OCI-LY1 (cell line): Measurements from ENCODE around the gene IL24.

Experiments
- EZH2 ChIP-seq: fragments of 200-600 bp; sonication (generic), shearing (Covaris generic); IDR thresholded peaks from 2 replicates; pipeline ENCODE4 v1.8.0; 2017; ENCODE audit warnings: borderline replicate concordance, mixed run types, mild to moderate bottlenecking, antibody characterized with exemption, low read length, moderate library complexity, mixed read lengths
- TF ChIP-seq, protein P1 (sequence below): fragments of 200-600 bp; sonication (generic), shearing (Covaris generic); IDR thresholded peaks from 2 replicates; pipeline ENCODE4 v1.5.1; 2017; ENCODE audit warnings: mild to moderate bottlenecking, antibody characterized with exemption, low read length, moderate library complexity, mixed read lengths

DNA sequence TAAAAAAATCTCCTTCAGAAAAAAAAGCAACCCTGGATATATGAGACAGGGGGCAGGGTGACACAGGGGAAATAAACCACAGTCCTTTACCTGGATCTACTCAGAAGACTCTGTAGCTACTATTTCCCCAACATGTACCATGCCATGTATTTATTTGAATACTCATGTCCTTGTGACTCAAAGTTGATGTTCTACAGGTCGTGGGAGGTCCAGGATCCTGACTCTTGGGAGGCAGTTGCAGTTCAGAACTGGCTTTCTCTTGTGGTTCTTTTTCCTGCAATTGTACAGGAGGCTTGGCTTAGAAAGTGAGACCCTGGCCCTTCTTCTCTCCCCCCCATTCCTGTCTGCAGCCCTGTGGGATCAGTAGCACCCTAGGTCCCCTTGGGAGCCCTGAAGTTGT, 5.8 kb upstream of the IL24 start:
- TF ChIP-seq, protein P1, sequence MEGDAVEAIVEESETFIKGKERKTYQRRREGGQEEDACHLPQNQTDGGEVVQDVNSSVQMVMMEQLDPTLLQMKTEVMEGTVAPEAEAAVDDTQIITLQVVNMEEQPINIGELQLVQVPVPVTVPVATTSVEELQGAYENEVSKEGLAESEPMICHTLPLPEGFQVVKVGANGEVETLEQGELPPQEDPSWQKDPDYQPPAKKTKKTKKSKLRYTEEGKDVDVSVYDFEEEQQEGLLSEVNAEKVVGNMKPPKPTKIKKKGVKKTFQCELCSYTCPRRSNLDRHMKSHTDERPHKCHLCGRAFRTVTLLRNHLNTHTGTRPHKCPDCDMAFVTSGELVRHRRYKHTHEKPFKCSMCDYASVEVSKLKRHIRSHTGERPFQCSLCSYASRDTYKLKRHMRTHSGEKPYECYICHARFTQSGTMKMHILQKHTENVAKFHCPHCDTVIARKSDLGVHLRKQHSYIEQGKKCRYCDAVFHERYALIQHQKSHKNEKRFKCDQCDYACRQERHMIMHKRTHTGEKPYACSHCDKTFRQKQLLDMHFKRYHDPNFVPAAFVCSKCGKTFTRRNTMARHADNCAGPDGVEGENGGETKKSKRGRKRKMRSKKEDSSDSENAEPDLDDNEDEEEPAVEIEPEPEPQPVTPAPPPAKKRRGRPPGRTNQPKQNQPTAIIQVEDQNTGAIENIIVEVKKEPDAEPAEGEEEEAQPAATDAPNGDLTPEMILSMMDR = no peak
- no peak for TF ChIP-seq EZH2
